Tibial nerve (tissue), 4 donors: ENCODE measurements around the gene STK16.

ENCODE experiments used
- CTCF ChIP-seq, 5 experiments: fragments of 200-600 bp in 3 of 5; fragments of 450-650 bp in 2 of 5; sonication (generic) in 3 of 5; IDR thresholded peaks; one replicate each; pipeline ENCODE4 v1.5.1; 2016 to 2019; ENCODE audit warnings: antibody characterized with exemption in 5 of 5, mild to moderate bottlenecking in 3 of 5, moderate library complexity in 2 of 5
- EP300 ChIP-seq, 2 donors: sonication (generic); formaldehyde crosslinking; IDR thresholded peaks; one replicate each; pipeline ENCODE4 v1.6.1; 2017; ENCODE audit warnings: antibody characterized with exemption in 2 of 2, mild to moderate bottlenecking in 1 of 2

- TF ChIP-seq CTCF (IDR thresholded peaks at IDR 0.05) (no peak), EP300 (IDR thresholded peaks at IDR 0.05) (no peak)
These were observed 9.4 kb downstream of the STK16 start for GRCh38 chr2:219254590-219255201.
